BE2C (cell line): Measurements from ENCODE around the gene SCGN.
A peak's percentile ranks its signal among the peaks of the same experiment; 100 is the strongest.

ENCODE experiments used
- DNase-seq: peaks from one replicate; pipeline ENCODE4 v3.0.0-alpha.2; 2020
- H3K27me3 ChIP-seq: fragments of 250-450 bp; sonication (Bioruptor Pico); 2 replicates; pipeline ENCODE4 v1.5.1; 2020; ENCODE audit warnings: mild to moderate bottlenecking
- H3K36me3 ChIP-seq: fragments of 250-450 bp; sonication (Bioruptor Pico); 2 replicates; pipeline ENCODE4 v1.5.1; 2020; ENCODE audit warnings: mild to moderate bottlenecking
- H3K4me1 ChIP-seq: fragments of 250-450 bp; sonication (Bioruptor Pico); 2 replicates; pipeline ENCODE4 v1.5.1; 2020
- H3K4me3 ChIP-seq: 2 replicates; pipeline ENCODE4 v1.5.1; 2011; ENCODE audit warnings: low read depth, low read length
- H3K9me3 ChIP-seq: fragments of 250-450 bp; sonication (Bioruptor Pico); 2 replicates; pipeline ENCODE4 v1.5.1; 2020
- CTCF ChIP-seq: IDR thresholded peaks from 2 replicates; pipeline ENCODE4 v1.5.1; 2012; ENCODE audit warnings: mild to moderate bottlenecking, low read depth, low read length

SCGN gene

GRCh38 chr6:25710287-25710686, 58.3 kb downstream of the SCGN start:
- H3K27me3 ChIP-seq, result no peaks in the 10 kb centered on the region
- H3K9me3 ChIP-seq, result 0 out of 2 replicates have a peak, but pooled peaks cover 2% of the 10 kb centered on the region
- peaks cover 6% of the 10 kb centered on the region; the same call in 1 of the 2 replicates for H3K4me1 ChIP-seq
- H3K4me3 ChIP-seq, result no peak overlapping the region
- TF ChIP-seq CTCF, result no peak
- no peaks in the 10 kb centered on the region for H3K36me3 ChIP-seq
- no peak for DNase-seq

- Histone ChIP-seq H3K27me3 (no peaks in the 10 kb centered on the region), H3K36me3 (no peaks in the 10 kb centered on the region), H3K4me3 (no peak overlapping the region), H3K4me1 (peaks cover 3% of the 10 kb centered on the region; the same call in 1 of the 2 replicates), H3K9me3 (0 out of 2 replicates have a peak, but pooled peaks cover 2% of the 10 kb centered on the region)
- DNase-seq, result no peak
- TF ChIP-seq CTCF, result no peak
Measured at GRCh38 chr6:25713824-25714223, 61.8 kb downstream of the SCGN start.

DNA sequence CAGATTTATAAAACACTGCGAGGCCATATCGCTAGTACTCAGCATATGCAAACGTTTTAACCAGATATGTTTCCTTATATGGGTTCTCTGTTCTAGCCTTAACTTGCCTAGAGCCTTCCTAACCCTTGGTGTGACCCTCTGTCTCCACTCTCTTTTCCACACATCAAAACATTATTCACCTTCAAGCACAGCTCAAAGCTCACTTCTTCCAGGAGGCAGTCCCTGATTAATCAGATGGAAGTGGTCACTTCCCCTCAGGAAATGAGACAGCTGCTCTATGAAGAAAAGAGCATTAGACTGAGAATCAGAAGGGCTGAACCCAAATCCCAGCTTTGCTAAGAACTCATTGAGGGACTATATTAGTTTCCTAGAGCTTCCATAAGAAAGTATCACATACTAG, 62.8 kb downstream of the SCGN start:
- 0 out of 2 replicates have a peak, but pooled peaks cover 2% of the 10 kb centered on the region for H3K9me3 ChIP-seq
- TF ChIP-seq CTCF, result no peak
- no peak overlapping the region for H3K4me3 ChIP-seq
- H3K4me1 ChIP-seq, result peaks cover 3% of the 10 kb centered on the region; the same call in 1 of the 2 replicates
- DNase-seq, result no peak
- H3K27me3 ChIP-seq, result no peaks in the 10 kb centered on the region
- no peaks in the 10 kb centered on the region for H3K36me3 ChIP-seq

GRCh38 chr6:25715794-25716193, 63.8 kb downstream of the SCGN start:
- no peak for TF ChIP-seq CTCF

DNA sequence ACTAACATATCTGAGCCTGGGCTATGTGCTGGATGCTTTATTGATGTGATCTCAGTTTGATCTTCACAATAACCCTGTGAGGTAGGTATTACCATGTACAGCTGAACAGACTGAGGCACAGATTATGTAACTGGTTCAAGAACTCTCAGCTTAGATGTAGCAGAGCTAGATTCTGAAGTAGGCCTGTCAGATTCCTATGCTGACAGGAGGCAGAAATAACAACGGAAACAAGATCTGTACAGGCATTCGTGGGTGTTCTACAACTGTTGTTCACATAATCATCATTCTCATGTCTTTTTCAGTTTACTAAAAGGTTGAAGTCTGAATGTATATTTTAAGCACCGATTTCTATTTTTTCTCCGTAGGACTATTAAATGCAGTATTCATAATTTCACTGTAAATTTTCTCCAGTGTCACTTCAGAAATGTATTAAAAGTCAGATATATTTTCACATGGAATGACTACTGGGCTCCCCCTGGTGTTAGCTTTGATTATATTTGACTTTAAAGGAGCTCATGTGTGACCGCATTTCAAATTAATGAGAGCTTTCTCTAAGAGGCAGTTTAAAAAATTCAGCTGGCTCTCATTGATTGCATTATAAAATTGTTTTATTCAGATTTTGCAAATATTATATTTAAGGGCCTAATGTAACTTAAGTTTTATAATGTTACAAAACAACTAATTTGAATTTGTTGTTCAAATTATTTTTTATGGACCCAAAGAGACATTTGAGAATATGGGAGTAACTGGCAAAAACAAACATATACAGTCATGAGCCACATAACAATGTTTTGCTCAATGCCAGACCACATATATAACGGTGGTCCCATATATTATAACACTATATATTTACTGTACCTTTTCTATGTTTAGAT, 66.1 kb downstream of the SCGN start:
- TF ChIP-seq CTCF, result peak; percentile 64
- DNase-seq, result peak; percentile 32
- no peak overlapping the region for H3K4me3 ChIP-seq
- no peaks in the 10 kb centered on the region for H3K9me3 ChIP-seq
- no peaks in the 10 kb centered on the region for H3K36me3 ChIP-seq
- H3K27me3 ChIP-seq, result no peaks in the 10 kb centered on the region
- H3K4me1 ChIP-seq, result peaks cover 3% of the 10 kb centered on the region; the same call in 1 of the 2 replicates

More at GRCh38 chr6:25715794-25716193, 63.8 kb downstream of the SCGN start:
- peaks cover 3% of the 10 kb centered on the region; the same call in 1 of the 2 replicates for H3K4me1 ChIP-seq
- H3K9me3 ChIP-seq, result 0 out of 2 replicates have a peak, but pooled peaks cover 2% of the 10 kb centered on the region
- no peak overlapping the region for H3K4me3 ChIP-seq
- no peaks in the 10 kb centered on the region for H3K36me3 ChIP-seq
- no peaks in the 10 kb centered on the region for H3K27me3 ChIP-seq
- no peak for DNase-seq
